Lung (tissue), 12 donors: ENCODE results near the gene CAPZA1. TPM values are rescaled to one million over a fixed set of nuclear protein-coding genes. Genes with fewer than 3 reads are reported as not detected.

Experiments used
- ATAC-seq: fragments of 200-7000 bp; cut with Tn5 transposase; one replicate; pipeline ENCODE4 v1.9.1; 2020; ENCODE audit warnings: moderate number of reproducible peaks; ENCODE audit not compliant: insufficient read depth, low FRiP score
- DNase-seq, 3 donors: peaks; one replicate each; pipeline ENCODE4 v3.0.0-alpha.2; 2013 to 2017
- H3K27ac ChIP-seq, 2 donors: one replicate each; pipeline ENCODE4 v1.5.1; 2013; ENCODE audit warnings: mild to moderate bottlenecking in 2 of 2, moderate library complexity in 2 of 2, control low read depth in 1 of 2, inconsistent platforms in 1 of 2, low read depth in 1 of 2, low read length in 1 of 2
- H3K27me3 ChIP-seq, 3 donors: one replicate each; pipeline ENCODE4 v1.5.1; 2013; ENCODE audit warnings: low read length in 2 of 3; ENCODE audit not compliant: control insufficient read depth in 3 of 3, insufficient read depth in 3 of 3
- H3K36me3 ChIP-seq, 4 donors: one replicate each; pipeline ENCODE4 v1.5.1; 2013; ENCODE audit warnings: low read length in 4 of 4, mild to moderate bottlenecking in 1 of 4, moderate library complexity in 1 of 4; ENCODE audit not compliant: control insufficient read depth in 4 of 4, insufficient read depth in 4 of 4
- H3K4me1 ChIP-seq, 5 donors: one replicate each; pipeline ENCODE4 v1.5.1; 2013; ENCODE audit warnings: low read length in 5 of 5, mild to moderate bottlenecking in 2 of 5, moderate library complexity in 1 of 5; ENCODE audit not compliant: control insufficient read depth in 5 of 5, insufficient read depth in 5 of 5
- H3K4me3 ChIP-seq: one replicate; pipeline ENCODE4 v1.5.1; 2013; ENCODE audit warnings: mild to moderate bottlenecking, control low read depth, moderate library complexity
- H3K9ac ChIP-seq, 2 donors: one replicate each; pipeline ENCODE4 v1.5.1; 2013; ENCODE audit warnings: low read length in 2 of 2, control low read depth in 1 of 2; ENCODE audit not compliant: insufficient read depth in 1 of 2
- H3K9me3 ChIP-seq, 4 donors: one replicate each; pipeline ENCODE4 v1.5.1; 2013; ENCODE audit warnings: low read length in 3 of 4, mild to moderate bottlenecking in 1 of 4, moderate library complexity in 1 of 4; ENCODE audit not compliant: control insufficient read depth in 4 of 4, insufficient read depth in 3 of 4
- WGBS, 2 donors: extraction: QIAGEN DNeasy Blood & Tissue Kit; methylation state at CpG; one replicate each; pipeline ENCODE4 v1.1.7; 2013; 5-methylcytosine and 5-hydroxymethylcytosine counted together
- polyA plus RNA-seq, 2 donors: library from polyadenylated mRNA; stranded (reverse); fragments of 200-250 nt; gene quantifications; one replicate each; pipeline ENCODE4 v1.2.1, GENCODE V29; 2013
- total RNA-seq, 2 donors: library from RNA; depleted of rRNA in 1 of 2; stranded (reverse); fragments of >200 nt in 1 of 2; gene quantifications; one replicate each; pipeline ENCODE4 v1.2.1, GENCODE V29; 2014 to 2021
- TF ChIP-seq, protein P1 (sequence below): IDR thresholded peaks from 2 replicates; pipeline ENCODE4 v1.5.1; 2012; ENCODE audit warnings: mild to moderate bottlenecking; ENCODE audit errors: control extremely low read depth, extremely low read depth
- donor health status: control.
- donor health status: control.
- donor health status: Bipolar disorder and iron deficiency.
- donor health status: healthy.
- donor health status: DM: yes; HTN: yes; CAD: no.

CAPZA1 gene
- total and polyA plus RNA-seq, 4 donors = 72.3 to 167 (median 106) TPM

DNA sequence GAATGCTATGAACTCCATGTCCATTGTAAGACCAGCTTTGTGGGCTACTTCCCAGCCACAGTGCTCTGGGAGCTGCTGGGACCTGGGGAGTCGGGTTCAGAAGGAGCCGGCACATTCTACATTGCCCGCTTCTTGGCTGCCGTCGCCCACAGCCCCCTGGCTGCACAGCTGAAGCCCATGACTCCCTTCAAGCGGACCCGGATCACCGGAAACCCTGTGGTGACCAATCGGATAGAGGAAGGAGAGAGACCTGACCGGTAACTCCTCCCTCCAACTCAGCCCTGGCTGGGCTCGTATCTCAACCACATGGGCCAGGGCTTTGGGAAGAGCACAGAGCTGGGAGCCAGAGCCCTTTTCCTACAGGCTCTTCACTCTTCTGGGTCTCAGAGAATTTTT is 70.2 kb downstream of the CAPZA1 start:
- ATAC-seq = no peak
- H3K9me3 ChIP-seq = no peaks in the 10 kb centered on the region
- TF ChIP-seq, protein P1, sequence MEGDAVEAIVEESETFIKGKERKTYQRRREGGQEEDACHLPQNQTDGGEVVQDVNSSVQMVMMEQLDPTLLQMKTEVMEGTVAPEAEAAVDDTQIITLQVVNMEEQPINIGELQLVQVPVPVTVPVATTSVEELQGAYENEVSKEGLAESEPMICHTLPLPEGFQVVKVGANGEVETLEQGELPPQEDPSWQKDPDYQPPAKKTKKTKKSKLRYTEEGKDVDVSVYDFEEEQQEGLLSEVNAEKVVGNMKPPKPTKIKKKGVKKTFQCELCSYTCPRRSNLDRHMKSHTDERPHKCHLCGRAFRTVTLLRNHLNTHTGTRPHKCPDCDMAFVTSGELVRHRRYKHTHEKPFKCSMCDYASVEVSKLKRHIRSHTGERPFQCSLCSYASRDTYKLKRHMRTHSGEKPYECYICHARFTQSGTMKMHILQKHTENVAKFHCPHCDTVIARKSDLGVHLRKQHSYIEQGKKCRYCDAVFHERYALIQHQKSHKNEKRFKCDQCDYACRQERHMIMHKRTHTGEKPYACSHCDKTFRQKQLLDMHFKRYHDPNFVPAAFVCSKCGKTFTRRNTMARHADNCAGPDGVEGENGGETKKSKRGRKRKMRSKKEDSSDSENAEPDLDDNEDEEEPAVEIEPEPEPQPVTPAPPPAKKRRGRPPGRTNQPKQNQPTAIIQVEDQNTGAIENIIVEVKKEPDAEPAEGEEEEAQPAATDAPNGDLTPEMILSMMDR = no peak
- no peak overlapping the region for H3K4me3 ChIP-seq
- no peak overlapping the region for H3K27ac ChIP-seq
- WGBS, 2 donors = 89 to 94% methylated on average over 11 of the region's 11 CpGs
- H3K27me3 ChIP-seq = no peaks in the 10 kb centered on the region
- H3K4me1 ChIP-seq = peaks cover 0 to 4% (median 0%) of the 10 kb centered on the region in 5 donors
- no peak for DNase-seq
- H3K36me3 ChIP-seq = peaks cover 0 to 35% (median 26%) of the 10 kb centered on the region in 4 donors
- no peak overlapping the region for H3K9ac ChIP-seq

DNA sequence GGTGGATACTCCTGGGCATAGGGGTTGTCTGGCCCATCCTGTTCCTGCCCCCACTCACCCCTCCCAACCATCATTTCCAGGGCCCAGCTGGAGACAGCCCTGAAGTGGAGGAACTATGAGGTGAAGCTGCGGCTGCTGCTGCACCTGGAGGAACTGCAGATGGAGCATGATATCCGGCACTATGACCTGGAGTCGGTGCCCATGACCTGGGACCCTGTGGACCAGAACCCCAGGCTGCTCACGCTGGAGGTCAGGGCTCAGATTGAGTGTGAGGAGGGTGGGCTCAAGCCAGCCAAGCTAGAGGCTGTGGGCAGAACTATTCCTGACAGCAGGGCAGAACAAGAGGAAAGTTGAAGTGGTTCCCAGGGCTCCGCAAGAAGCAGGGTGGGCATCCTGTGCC is 73.0 kb downstream of the CAPZA1 start:
- no peak overlapping the region for H3K9ac ChIP-seq
- WGBS, 2 donors = 96 to 99% methylated on average over 5 of the region's 5 CpGs
- H3K4me3 ChIP-seq = no peak overlapping the region
- H3K9me3 ChIP-seq = no peaks in the 10 kb centered on the region
- no peak for ATAC-seq
- peaks cover 0 to 4% (median 0%) of the 10 kb centered on the region in 5 donors for H3K4me1 ChIP-seq
- no peak overlapping the region for H3K27ac ChIP-seq
- no peaks in the 10 kb centered on the region for H3K27me3 ChIP-seq
- no peak for DNase-seq
- TF ChIP-seq, protein P1 = no peak
- peaks cover 0 to 53% (median 46%) of the 10 kb centered on the region in 4 donors for H3K36me3 ChIP-seq

DNA sequence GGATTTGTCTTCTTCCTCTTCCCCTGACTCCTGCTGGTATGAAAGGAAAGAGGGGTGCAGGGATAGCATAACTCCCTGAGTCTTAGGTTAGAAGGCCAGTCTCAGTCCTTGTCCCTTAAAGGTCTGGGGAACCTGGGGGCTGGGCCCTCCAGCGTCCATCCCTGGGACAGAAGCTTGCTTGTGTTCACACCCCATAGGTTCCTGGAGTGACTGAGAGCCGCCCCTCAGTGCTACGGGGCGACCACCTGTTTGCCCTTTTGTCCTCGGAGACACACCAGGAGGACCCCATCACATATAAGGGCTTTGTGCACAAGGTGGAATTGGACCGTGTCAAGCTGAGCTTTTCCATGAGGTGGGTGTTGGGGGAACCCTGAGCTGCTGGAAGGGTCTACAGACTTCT is 74.2 kb downstream of the CAPZA1 start:
- H3K27ac ChIP-seq = no peak overlapping the region
- no peak overlapping the region for H3K4me3 ChIP-seq
- TF ChIP-seq, protein P1 = no peak
- H3K36me3 ChIP-seq = peaks cover 0 to 61% (median 49%) of the 10 kb centered on the region in 4 donors
- WGBS, 2 donors = 95 to 97% methylated on average over 6 of the region's 6 CpGs
- H3K27me3 ChIP-seq = no peaks in the 10 kb centered on the region
- no peak for DNase-seq
- no peaks in the 10 kb centered on the region for H3K9me3 ChIP-seq
- peaks cover 0 to 6% (median 0%) of the 10 kb centered on the region in 5 donors for H3K4me1 ChIP-seq
- no peak overlapping the region for H3K9ac ChIP-seq
- ATAC-seq = no peak

DNA sequence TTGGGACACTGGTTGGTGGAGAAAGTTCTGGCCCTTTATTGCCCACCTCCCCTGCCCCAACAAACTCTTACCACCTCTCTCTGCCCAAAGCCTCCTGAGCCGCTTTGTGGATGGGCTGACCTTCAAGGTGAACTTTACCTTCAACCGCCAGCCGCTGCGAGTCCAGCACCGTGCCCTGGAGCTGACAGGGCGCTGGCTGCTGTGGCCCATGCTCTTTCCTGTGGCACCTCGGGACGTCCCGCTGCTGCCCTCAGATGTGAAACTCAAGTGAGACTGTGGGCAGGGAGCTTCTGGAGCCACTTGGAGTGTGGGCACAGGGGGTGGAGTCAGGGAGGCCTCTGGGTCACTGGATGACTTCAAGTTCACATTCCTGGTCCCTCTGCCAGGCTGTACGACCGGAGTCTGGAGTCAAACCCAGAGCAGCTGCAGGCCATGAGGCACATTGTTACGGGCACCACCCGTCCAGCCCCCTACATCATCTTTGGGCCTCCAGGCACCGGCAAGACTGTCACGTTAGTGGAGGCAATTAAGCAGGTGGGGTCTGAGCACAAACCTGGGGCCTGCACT is 74.8 kb downstream of the CAPZA1 start:
- H3K9me3 ChIP-seq = no peaks in the 10 kb centered on the region
- TF ChIP-seq, protein P1 = no peak
- H3K4me3 ChIP-seq = no peak overlapping the region
- DNase-seq (no peak), ATAC-seq (no peak)
- no peak overlapping the region for H3K27ac ChIP-seq
- WGBS, 2 donors = 92 to 95% methylated on average over 15 of the region's 15 CpGs
- H3K36me3 ChIP-seq = peaks cover 0 to 60% (median 49%) of the 10 kb centered on the region in 4 donors
- peaks cover 0 to 6% (median 2%) of the 10 kb centered on the region in 5 donors for H3K4me1 ChIP-seq
- no peaks in the 10 kb centered on the region for H3K27me3 ChIP-seq
- H3K9ac ChIP-seq = no peak overlapping the region
